Hematopoietic multipotent progenitor cell treated with erythropoietin and hydrocortisone succinate and interleukin-3 and kit ligand, for 6 days (in vitro differentiated cells): ENCODE measurements around the gene LTBP4.
A peak's percentile ranks its signal among the peaks of the same experiment; 100 is the strongest.
"Not testable (repeated sequence)": the region's sequence is repeated elsewhere in the genome, so short reads cannot be mapped to it uniquely, and the experiment has no call there.

Source experiments
- DNase-seq: peaks from one replicate; pipeline ENCODE4 v3.0.0-alpha.2; 2015

LTBP4 gene

GRCh38 chr19:40633207-40633606, 32.0 kb downstream of the LTBP4 start:
- DNase-seq: no peak

DNA sequence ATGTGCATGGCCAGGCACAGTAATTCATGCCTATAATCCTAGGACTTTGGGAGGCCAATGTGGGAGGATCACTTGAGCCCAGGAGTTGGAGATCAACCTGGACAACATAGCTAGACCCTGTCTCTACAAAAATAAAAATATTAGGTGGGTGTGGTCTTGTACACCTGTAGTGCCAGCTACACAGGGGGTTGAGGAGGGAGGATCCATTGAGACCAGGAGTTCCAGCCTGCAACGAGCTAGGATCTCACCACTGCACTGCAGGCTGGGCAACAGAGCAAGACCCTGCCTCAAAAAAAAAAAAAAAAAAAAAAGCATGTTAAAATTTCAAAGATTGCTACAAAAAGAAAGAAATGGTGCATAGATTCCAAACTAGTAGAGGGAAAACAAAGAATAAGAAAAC, 37.2 kb downstream of the LTBP4 start:
- DNase-seq: no peak

GRCh38 chr19:40639638-40639982, 38.4 kb downstream of the LTBP4 start:
- no peak for DNase-seq

GRCh38 chr19:40640744-40641143, 39.6 kb downstream of the LTBP4 start:
- no peak for DNase-seq

DNA sequence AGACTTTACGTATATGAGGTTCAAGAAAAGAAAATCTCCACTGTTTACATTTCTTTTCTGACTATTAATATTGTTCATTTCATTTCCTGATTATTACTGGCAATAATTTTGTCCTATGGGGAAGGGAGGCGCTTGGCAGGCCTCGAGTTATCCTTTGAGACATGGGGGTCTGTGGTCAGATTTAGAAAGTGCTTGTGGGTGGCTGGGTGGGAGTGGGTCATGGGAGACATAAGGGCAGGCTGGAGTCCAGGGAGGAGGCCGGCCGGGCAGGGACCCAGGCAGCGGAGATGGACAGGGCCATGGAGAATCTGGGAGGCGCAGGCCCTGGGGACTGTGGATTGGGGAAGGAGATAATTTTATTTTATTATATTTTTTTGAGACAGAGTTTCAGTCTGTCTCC, 40.1 kb downstream of the LTBP4 start:
- DNase-seq: no peak

- DNase-seq: no peak
Observed at GRCh38 chr19:40642051-40642706, 41.0 kb downstream of the LTBP4 start.

DNA sequence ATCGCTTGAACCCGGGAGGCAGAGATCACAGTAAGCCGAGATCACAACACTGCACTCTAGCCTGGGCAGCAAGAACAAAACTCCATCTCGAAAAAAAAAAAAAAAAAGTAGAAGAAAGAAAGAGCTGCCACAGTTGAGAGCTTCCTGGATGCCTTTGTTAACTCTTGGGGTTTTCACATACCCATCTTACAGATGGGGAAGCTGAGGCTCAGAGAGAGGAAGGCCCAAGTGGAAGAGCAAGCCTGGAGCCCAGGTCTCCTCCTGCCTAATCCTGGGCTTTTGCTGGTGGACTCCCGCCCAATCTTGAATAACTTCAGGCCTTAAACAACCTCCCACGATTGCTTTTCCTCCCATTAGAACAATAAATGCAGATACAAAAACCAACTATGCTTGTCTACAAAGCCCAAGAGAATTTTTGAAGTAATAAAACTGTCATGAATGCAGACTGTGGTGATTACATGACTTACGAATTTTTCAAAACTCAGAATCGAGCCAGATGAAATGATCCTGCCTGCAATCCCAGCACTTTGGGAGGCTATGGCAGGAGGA, 41.7 kb downstream of the LTBP4 start:
- no peak for DNase-seq

DNA sequence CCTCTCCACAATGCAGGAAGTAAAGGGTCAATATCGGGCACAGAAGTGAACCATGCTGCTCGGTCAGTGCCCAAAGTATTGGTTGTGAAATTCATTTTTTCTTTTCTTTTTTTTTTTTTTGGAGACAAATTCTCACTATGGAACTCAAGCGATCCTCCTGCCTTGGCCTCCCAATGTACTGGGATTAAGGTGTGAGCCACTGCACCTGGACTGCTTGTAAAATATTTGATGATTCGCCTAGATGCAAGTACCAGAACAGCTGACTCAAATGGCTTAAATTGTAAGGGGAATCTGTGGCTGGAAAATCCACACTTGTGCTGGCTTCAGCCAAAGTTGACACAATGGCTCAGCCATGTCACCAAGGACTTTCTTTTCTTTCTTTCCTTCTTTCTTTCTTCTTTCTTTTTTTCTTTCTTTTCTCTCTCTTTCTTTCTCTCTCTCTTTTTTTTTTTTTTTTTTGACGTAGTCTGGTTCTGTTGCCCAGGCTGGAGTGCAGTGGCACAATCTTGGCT, 45.6 kb downstream of the LTBP4 start:
- no peak for DNase-seq

GRCh38 chr19:40649903-40650675, 48.9 kb downstream of the LTBP4 start:
- not testable (repeated sequence) for DNase-seq

GRCh38 chr19:40650749-40651305, 49.7 kb downstream of the LTBP4 start:
- no peak for DNase-seq

DNA sequence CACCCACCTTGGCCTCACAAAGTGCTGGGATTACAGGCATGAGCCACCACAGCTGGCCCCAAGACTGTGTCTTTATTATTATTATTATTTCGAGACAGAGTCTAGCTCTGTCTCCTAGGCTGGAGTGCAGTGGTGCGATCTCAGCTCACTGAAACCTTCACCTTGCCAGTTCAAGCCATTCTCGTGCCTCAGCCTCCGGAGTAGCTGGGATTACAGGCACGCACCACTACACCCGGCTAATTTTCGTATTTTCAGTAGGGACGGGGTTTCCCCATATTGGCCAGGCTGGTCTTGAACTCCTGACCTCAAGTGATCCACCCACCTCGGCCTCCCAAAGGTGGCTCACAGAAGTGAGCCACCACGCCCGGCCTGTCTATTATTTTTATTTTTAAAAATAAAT, 51.1 kb downstream of the LTBP4 start:
- not testable (repeated sequence) for DNase-seq

DNA sequence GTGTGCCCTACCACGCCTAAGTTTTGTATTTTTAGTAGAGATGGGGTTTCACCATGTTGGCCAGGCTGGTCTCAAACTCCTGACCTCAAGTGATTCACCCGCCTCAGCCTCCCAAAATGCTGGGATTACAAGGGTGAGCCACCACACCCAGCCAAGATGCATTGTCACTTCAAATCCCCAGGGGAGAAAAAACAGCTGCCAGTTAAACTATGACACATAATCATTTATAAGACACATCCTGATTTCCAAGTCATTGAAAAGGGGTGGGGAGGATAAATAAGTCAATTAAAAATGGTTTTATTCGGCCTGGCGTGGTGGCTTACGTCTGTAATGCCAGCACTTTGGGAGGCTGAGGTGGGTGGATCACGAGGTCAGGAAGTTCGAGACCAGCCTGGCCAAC, 54.5 kb downstream of the LTBP4 start:
- not testable (repeated sequence) for DNase-seq

DNA sequence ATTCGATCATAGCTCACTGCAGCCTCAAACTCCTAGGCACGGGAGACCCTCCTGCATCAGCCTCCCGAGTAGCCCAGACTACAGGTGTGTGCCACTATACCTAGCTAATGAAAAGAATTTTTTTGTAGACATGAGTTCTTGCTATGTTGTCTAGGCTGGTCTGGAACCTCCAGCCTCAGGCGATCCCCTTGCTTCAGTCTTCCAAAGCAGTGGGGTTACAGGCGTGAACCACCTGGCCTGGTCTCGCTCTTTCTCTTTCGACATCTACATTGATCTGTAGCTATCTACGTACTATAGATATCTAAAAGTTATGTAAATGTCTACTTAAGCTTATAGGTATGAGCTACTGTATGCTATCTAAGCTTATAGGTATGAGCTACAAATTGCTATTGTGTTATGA, 56.9 kb downstream of the LTBP4 start:
- DNase-seq: no peak

DNA sequence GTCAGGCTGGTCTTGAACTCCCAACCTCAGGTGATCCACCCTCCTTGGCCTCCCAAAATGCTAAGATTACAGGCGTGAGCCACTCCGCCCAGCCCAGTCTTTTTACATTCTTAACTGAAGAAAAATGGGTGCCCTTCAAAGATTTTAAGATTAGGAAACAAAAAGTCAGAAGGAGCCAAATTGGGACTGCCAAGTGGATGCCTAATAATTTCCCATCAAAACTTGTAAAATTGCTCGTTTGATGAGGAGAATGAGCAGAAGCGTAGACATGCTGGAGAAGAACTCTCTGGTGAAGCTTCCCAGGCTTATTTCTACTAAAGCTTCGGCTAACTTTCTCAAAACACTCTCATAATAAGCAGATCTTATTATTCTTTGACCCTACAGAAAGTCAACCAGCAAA, 57.9 kb downstream of the LTBP4 start:
- no peak for DNase-seq

DNA sequence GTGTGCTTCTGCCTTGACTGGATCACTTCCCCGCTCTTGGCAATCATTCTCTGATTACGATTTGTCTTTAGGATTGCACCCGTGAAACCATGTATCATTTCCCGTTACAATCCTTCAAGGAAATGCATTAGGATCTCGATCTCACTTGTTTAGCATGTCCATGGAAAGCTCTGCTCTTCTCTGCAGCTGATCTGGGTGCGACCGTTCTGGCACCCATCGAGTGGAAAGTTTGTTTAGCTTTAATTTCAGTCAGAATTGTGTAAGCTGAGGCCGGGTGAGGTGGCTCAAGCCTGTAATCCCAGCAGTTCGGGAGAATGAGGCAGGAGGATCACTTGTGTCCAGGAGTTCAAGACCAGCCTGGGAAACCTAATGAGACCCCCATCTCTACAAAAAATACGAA, 58.4 kb downstream of the LTBP4 start:
- no peak for DNase-seq

- DNase-seq: no peak
Observed at GRCh38 chr19:40661616-40662015, 60.4 kb downstream of the LTBP4 start.

- peak; percentile 92 for DNase-seq
Observed at GRCh38 chr19:40662925-40663694, 61.9 kb downstream of the LTBP4 start.

- peak; percentile 48 for DNase-seq
Observed at GRCh38 chr19:40663695-40664692, 62.8 kb downstream of the LTBP4 start.

DNA sequence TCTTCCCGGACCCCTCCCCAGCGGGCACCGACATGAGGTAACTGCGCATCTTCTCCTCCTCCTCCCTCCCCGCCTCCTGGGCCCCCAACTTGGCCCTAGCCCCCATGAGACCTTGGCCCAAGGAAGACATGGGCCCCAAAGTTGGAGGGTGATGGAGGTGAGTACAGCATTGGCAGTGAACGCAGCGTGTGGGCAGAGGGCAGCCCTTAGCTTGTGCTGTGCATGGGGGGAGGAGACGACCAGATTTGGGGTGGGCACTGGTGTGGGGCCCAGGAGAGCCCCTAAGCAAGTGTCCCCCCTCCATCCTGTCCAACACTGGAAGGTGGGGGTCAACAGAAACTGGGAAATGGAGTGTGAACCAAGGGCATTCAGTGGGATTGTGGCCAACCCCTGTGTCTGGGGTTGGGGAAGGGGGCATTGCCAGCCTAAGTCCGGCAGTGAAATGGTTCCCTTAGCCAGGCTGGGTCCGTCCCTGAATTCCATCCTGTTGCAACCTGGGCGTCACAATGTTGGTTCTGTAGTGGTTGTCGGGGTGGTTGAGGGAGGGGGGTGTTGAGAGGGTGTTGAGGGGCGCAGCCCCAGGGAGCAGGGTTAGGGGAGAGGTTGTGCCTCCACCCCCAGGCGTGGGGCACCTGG, 65.8 kb downstream of the LTBP4 start:
- DNase-seq: no peak

- DNase-seq: no peak
Observed at GRCh38 chr19:40667602-40668001, 66.4 kb downstream of the LTBP4 start.

- DNase-seq: no peak
Observed at GRCh38 chr19:40668991-40669614, 67.9 kb downstream of the LTBP4 start.
